Fibroblast of villous mesenchyme (primary cell): ENCODE results near the gene DUSP1. TPM values are rescaled to one million over a fixed set of nuclear protein-coding genes. Genes with fewer than 3 reads are reported as not detected.

Source experiments
- DNase-seq: peaks from one replicate; pipeline ENCODE4 v3.0.0-alpha.2; 2010; ENCODE audit warnings: low read depth
- H3K4me3 ChIP-seq: 2 replicates; pipeline ENCODE4 v1.5.1; 2011; ENCODE audit warnings: low read depth, mild to moderate bottlenecking, low read length
- total RNA-seq: library from RNA; depleted of rRNA; stranded (reverse); fragments of >200 nt; gene quantifications from 2 replicates; pipeline ENCODE4 v1.2.3, GENCODE V29; 2012
- TF ChIP-seq, protein P1 (sequence below): IDR thresholded peaks from 2 replicates; pipeline ENCODE4 v1.5.1; 2012; ENCODE audit warnings: low read depth, mild to moderate bottlenecking, low read length; ENCODE audit not compliant: insufficient read depth

Gene DUSP1
- total RNA-seq, 1 donor: 246 TPM

- DNase-seq: no peak
- H3K4me3 ChIP-seq: no peak overlapping the region
- TF ChIP-seq, protein P1, sequence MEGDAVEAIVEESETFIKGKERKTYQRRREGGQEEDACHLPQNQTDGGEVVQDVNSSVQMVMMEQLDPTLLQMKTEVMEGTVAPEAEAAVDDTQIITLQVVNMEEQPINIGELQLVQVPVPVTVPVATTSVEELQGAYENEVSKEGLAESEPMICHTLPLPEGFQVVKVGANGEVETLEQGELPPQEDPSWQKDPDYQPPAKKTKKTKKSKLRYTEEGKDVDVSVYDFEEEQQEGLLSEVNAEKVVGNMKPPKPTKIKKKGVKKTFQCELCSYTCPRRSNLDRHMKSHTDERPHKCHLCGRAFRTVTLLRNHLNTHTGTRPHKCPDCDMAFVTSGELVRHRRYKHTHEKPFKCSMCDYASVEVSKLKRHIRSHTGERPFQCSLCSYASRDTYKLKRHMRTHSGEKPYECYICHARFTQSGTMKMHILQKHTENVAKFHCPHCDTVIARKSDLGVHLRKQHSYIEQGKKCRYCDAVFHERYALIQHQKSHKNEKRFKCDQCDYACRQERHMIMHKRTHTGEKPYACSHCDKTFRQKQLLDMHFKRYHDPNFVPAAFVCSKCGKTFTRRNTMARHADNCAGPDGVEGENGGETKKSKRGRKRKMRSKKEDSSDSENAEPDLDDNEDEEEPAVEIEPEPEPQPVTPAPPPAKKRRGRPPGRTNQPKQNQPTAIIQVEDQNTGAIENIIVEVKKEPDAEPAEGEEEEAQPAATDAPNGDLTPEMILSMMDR: no peak
These were observed 44.0 kb downstream of the DUSP1 start for GRCh38 chr5:172726966-172727365.

DNA sequence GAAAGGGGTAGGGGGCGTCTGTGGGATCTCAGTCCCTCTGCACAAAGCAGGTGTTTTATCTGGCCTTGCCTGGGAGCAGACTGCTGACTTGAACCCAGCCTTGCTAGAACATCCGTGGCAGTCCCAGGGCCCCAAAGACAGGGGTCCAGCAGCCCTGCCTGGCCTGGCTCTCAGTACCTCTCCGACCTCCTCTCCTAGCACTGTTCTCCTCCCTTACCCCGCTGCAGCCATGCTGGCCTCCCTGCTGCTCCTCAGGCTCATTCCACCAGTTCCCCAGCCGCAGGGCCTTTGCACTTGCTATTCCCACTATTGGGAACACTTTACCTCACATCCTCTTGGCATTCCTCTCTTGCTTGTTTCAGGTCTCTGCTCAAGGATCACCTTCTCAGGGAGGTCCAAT is 45.2 kb downstream of the DUSP1 start:
- no peak overlapping the region for H3K4me3 ChIP-seq
- TF ChIP-seq, protein P1: no peak
- DNase-seq: no peak

- TF ChIP-seq, protein P1: no peak
- H3K4me3 ChIP-seq: no peak overlapping the region
- no peak for DNase-seq
These were observed 45.7 kb downstream of the DUSP1 start for GRCh38 chr5:172725273-172725672.

- TF ChIP-seq, protein P1: no peak
- no peak overlapping the region for H3K4me3 ChIP-seq
- DNase-seq: no peak
These were observed 46.5 kb downstream of the DUSP1 start for GRCh38 chr5:172724242-172725183.

GRCh38 chr5:172723508-172723907 is 47.5 kb downstream of the DUSP1 start:
- H3K4me3 ChIP-seq: no peak overlapping the region
- TF ChIP-seq, protein P1: no peak
- no peak for DNase-seq

DNA sequence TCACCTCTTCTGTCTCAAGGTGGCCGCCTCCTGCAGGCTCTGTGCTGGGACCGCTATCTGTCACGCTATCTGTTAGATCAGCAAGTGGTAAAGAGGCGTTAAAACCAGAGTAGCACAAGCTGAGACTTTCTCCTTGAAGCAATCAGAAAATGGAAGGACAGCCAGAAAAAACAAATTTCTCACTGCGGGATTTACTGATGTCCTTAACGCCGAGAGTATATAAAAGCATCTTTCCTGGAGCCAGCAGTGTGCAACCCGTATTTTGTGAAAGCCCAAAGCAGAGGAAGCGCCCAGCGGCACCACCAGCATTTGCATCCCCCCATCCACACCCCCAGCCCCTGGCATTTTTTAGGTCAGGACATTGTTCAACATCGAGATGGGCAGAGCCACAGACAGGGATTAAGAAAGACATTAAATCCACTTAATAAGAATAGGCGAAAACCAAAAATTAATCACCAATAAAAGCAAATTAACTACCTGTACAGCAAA is 48.6 kb downstream of the DUSP1 start:
- TF ChIP-seq, protein P1: no peak

More for the DNA sequence above, 48.6 kb downstream of the DUSP1 start:
- DNase-seq: no peak
- no peak overlapping the region for H3K4me3 ChIP-seq
